Right lobe of liver (tissue), 4 donors: ENCODE data around the gene RIMBP2.

ENCODE experiments used
- CTCF ChIP-seq, 4 donors: fragments of 200-600 bp in 3 of 4; fragments of 450-650 bp in 1 of 4; IDR thresholded peaks; one replicate each; pipeline versions ENCODE4 v1.5.1 to v1.8.0; 2016 to 2022; ENCODE audit warnings: antibody characterized with exemption in 4 of 4, mild to moderate bottlenecking in 2 of 4
- POLR2A ChIP-seq: fragments of 450-650 bp; IDR thresholded peaks from one replicate; pipeline ENCODE4 v1.6.1; 2017; ENCODE audit warnings: antibody characterized with exemption, mild to moderate bottlenecking
- donor health status: DM: no; HTN: no; CAD: no.
- donor health status: DM: no; HTN: no; CAD: no.
- donor health status: DM: no; HTN: yes; CAD: no.

- no peak for TF ChIP-seq CTCF (IDR thresholded peaks at IDR 0.05)
- no peak for TF ChIP-seq POLR2A
These were observed 156.3 kb downstream of the RIMBP2 start for GRCh38 chr12:130559806-130560205.
